Skeletal muscle tissue (tissue), 4 donors: ENCODE measurements around the gene TAF4. TPM values are rescaled to one million over a fixed set of nuclear protein-coding genes. Genes with fewer than 3 reads are reported as not detected.

ENCODE experiments used
- H3K27ac ChIP-seq: one replicate; pipeline ENCODE4 v1.7.0; 2013; ENCODE audit warnings: mild to moderate bottlenecking, low read depth, low read length, inconsistent platforms
- H3K27me3 ChIP-seq, 3 donors: one replicate each; pipeline ENCODE4 v1.7.0; 2013; ENCODE audit warnings: low read length in 3 of 3; ENCODE audit not compliant: control insufficient read depth in 3 of 3, insufficient read depth in 3 of 3
- H3K36me3 ChIP-seq, 3 donors: one replicate each; pipeline ENCODE4 v1.7.0; 2013; ENCODE audit warnings: low read length in 3 of 3; ENCODE audit not compliant: control insufficient read depth in 3 of 3, insufficient read depth in 3 of 3
- H3K4me1 ChIP-seq, 3 donors: one replicate each; pipeline ENCODE4 v1.7.0; 2013; ENCODE audit warnings: low read length in 3 of 3, mild to moderate bottlenecking in 3 of 3; ENCODE audit not compliant: control insufficient read depth in 3 of 3, insufficient read depth in 3 of 3
- H3K4me3 ChIP-seq, 3 donors: one replicate each; pipeline ENCODE4 v1.7.0; 2013; ENCODE audit warnings: low read length in 3 of 3
- H3K9ac ChIP-seq, 3 donors: one replicate each; pipeline ENCODE4 v1.7.0; 2013; ENCODE audit warnings: low read length in 3 of 3, mild to moderate bottlenecking in 3 of 3, moderate library complexity in 2 of 3, low read depth in 1 of 3
- H3K9me3 ChIP-seq, 3 donors: one replicate each; pipeline ENCODE4 v1.7.0; 2013; ENCODE audit warnings: low read length in 3 of 3; ENCODE audit not compliant: control insufficient read depth in 3 of 3
- total RNA-seq: library from RNA; depleted of rRNA; stranded (reverse); fragments of >200 nt; gene quantifications from one replicate; pipeline ENCODE4 v1.2.3, GENCODE V29; 2014
- donor health status: Osteomylitis.

TAF4 gene
- total RNA-seq, 1 donor from 2014 or later: 4.2 TPM

DNA sequence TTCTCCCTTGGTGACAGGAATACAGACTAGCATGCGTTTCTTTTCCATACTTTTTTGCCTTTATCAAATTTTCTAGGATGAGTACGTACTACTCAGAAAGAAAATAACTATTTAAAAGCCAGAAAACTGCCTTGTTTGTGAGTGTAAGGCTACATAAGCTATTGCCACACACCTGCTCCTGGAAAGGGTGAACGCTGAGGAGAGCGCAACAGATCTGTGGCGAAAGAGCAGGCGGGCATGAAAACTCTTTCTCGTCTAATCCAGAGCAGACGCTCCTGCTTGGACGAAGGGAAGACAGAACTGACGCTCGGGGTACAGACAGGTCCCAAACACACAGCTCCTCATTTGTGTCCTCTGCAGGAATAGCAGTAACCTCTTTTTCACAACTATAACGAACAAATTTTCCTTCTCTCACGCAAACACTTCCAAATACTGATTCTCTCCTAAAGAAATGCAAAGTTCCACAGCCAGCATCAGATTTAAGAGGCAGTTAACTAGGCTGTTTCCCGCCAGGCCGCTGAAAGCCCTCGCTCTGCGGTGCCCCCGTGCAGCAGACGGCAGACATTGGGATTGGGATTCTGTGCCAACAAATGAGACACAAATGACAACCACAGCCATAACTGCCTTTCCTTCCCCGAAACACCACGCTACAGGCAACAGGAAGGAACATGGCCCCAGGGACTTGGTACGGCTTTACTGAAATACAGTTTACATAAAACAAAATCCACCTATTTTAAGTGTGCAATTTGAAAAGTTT, 20.0 kb downstream of the TAF4 start:
- no peaks in the 10 kb centered on the region for H3K9me3 ChIP-seq
- no peak overlapping the region for H3K4me3 ChIP-seq
- H3K9ac ChIP-seq: no peak overlapping the region
- H3K27ac ChIP-seq: no peak overlapping the region
- H3K4me1 ChIP-seq: peaks cover 0 to 28% (median 10%) of the 10 kb centered on the region in 3 donors
- no peaks in the 10 kb centered on the region for H3K27me3 ChIP-seq
- peaks cover 0 to 2% (median 0%) of the 10 kb centered on the region in 3 donors for H3K36me3 ChIP-seq

DNA sequence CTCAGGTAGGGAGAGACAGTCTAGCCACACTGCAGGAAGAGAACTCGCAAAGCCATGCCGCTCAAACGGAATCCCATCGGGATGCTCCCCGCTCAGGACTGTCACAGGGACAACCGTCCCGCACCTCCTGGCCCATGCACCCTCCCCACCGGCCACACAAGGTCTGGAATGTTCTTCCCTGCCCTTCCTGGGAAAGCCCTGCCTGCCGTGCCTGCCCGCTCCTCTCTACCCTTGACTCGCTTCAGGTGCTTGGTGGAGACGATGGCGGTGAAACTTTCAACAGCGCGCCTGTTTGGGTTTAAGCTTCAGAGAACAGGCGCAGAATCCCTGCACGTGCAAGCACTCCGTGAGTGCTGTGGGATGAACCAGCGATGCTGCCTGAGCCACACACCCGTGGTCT, 20.6 kb downstream of the TAF4 start:
- H3K27ac ChIP-seq: no peak overlapping the region
- peaks cover 0 to 28% (median 9%) of the 10 kb centered on the region in 3 donors for H3K4me1 ChIP-seq
- H3K27me3 ChIP-seq: no peaks in the 10 kb centered on the region
- H3K9ac ChIP-seq: no peak overlapping the region
- no peaks in the 10 kb centered on the region for H3K9me3 ChIP-seq
- H3K36me3 ChIP-seq: peaks cover 0 to 2% (median 0%) of the 10 kb centered on the region in 3 donors
- H3K4me3 ChIP-seq: no peak overlapping the region

DNA sequence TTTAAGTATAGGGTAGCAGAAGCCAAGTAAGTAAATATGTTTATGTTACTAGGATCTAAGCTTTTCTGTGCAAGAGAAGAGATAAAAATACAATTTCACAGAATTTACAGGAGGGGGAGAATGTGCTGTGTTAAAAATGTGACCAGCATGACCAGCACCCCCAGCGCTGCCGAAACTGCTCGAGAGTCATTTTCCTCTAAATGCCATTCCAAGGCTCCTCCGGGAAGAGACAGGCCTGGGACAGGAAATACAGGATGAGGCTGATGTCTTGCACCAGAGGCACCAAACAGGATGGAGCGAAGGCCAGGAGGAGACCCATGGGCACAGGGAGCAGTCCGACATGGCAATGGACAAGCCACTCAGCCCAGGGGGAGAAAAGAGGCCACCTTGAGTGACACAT, 21.1 kb downstream of the TAF4 start:
- Histone ChIP-seq H3K4me1 (peaks cover 0 to 28% (median 9%) of the 10 kb centered on the region in 3 donors), H3K27ac (no peak overlapping the region), H3K4me3 (no peak overlapping the region), H3K36me3 (peaks cover 0 to 2% (median 0%) of the 10 kb centered on the region in 3 donors), H3K9me3 (no peaks in the 10 kb centered on the region), H3K9ac (no peak overlapping the region), H3K27me3 (no peaks in the 10 kb centered on the region)

DNA sequence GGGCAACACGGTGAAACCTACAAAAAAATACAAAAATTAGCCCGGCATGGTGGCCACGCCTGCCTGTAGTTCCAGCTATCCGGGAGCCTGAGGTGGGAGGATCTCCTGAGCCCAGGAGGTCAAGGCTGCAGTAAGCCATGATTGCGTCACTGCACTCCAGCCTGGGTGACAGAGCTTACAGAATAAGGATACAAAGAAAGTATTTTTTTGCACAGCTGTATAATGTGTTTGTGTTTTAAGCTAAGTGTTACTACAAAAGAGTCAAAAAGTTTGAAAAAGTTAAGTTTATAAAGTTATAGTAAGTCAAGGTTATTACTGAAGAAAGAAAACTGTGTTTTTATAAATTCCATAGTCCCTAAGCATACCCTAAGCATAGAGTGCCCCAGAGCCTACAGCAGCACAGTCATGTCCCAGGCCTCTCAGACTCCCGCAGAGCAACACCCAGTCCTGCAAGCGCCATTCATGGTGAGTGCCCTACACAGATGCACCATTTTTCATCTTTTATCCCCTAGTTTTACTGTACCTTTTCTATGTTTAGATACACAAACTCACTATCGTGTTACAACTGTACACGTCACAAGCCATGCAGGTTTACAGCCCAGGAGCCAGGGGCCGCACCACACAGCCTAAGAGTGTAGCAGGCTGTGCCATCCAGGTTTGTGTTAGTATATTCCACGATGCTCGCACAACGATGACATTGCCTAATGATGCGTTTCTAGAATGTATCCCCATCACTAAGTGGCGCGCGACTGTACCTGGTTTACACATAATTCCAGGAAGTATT, 22.4 kb downstream of the TAF4 start:
- H3K4me1 ChIP-seq: peaks cover 0 to 22% (median 9%) of the 10 kb centered on the region in 3 donors
- no peaks in the 10 kb centered on the region for H3K27me3 ChIP-seq
- no peak overlapping the region for H3K27ac ChIP-seq
- peaks cover 0 to 2% (median 0%) of the 10 kb centered on the region in 3 donors for H3K36me3 ChIP-seq
- H3K4me3 ChIP-seq: no peak overlapping the region
- H3K9ac ChIP-seq: no peak overlapping the region
- H3K9me3 ChIP-seq: no peaks in the 10 kb centered on the region

DNA sequence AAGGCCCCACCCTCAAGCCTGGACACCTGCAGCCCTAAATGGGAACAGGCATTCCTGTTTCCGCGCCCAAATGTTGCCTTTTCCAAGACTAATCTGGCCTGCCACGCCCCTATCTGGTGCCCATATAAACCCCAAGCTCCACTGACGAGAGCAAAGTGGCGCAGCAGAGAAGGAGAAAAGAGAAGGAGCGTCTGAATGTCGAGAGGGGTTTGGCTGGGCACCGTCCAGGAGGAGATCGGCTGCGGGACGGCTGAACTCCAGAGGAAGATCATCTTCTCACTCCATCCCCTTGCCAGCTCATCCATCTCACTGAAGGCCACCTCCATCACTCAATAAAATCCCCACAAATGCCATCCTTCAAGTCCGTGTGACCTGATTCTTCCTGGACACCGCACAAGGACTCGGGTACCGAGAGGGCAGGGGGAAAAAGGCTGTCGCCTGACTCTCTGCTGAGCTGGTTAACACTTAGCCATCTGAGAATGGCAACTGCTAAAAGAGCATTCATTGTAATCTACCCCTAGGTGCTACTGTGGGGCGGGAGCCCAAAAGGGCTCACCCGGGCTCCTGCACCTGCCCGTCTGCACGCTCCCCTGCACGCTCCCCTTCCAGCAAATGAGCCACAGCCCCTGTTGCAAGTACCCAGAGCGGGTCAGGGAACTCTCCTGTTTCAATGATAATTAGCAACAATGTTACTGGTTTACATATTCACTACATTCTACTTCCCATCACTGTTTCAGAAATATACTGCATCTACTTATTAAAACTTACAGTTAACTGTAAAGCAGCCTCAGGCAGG, 23.5 kb downstream of the TAF4 start:
- H3K4me3 ChIP-seq: no peak overlapping the region
- H3K27ac ChIP-seq: no peak overlapping the region
- H3K9ac ChIP-seq: no peak overlapping the region
- H3K36me3 ChIP-seq: peaks cover 0 to 2% (median 0%) of the 10 kb centered on the region in 3 donors
- peaks cover 0 to 12% (median 9%) of the 10 kb centered on the region in 3 donors for H3K4me1 ChIP-seq
- no peaks in the 10 kb centered on the region for H3K27me3 ChIP-seq
- H3K9me3 ChIP-seq: no peaks in the 10 kb centered on the region

DNA sequence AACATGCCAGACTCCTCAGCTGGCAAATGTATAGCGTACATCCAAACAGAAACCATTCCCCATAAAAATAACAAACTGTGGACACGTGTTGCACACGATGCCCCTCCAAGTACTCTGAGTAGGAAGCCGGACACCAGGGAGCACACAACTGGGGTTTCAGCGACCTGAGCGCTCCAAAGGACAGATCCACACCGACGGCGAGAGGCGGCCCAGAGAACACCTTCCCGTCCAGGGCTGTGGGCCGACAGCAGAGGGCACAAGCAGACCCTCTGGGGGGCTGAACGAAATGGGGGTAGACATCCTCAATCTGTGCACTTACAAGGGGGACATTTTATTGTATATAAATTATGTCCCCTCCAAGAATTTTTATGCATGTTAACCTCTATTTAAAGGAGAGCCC, 24.7 kb downstream of the TAF4 start:
- Histone ChIP-seq H3K27ac (no peak overlapping the region), H3K9ac (no peak overlapping the region), H3K36me3 (peaks cover 0 to 2% (median 0%) of the 10 kb centered on the region in 3 donors), H3K9me3 (no peaks in the 10 kb centered on the region), H3K27me3 (no peaks in the 10 kb centered on the region), H3K4me1 (peaks cover 0 to 12% (median 9%) of the 10 kb centered on the region in 3 donors), H3K4me3 (no peak overlapping the region)

DNA sequence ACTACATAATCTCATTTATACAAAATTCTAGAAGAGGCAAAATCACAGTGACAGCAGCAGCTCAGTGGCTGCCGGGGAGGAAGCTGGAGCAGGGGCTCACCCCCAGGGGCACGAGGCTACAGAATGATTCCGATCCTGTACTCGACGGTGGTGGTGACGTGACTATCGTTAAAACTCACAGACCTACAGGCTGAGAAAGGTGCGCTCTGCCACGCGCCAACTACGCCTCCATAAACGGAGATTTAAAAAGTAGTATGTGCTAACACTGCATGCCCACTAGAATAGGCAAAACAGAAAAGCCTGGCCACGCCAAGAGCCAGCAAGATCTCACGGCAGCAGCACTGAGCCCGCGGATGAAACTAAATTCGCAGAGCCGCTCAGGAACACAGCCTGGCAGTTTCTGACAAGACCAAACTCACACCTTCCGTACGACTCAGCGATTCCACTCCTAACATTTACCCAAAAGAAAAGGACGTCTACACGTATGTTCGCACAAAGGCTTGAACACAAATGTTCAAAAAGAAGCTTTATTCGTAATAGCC, 25.2 kb downstream of the TAF4 start:
- H3K27ac ChIP-seq: no peak overlapping the region
- no peaks in the 10 kb centered on the region for H3K9me3 ChIP-seq
- H3K4me3 ChIP-seq: no peak overlapping the region
- H3K9ac ChIP-seq: no peak overlapping the region
- peaks cover 0 to 12% (median 9%) of the 10 kb centered on the region in 3 donors for H3K4me1 ChIP-seq
- H3K27me3 ChIP-seq: no peaks in the 10 kb centered on the region
- H3K36me3 ChIP-seq: peaks cover 0 to 2% (median 0%) of the 10 kb centered on the region in 3 donors

DNA sequence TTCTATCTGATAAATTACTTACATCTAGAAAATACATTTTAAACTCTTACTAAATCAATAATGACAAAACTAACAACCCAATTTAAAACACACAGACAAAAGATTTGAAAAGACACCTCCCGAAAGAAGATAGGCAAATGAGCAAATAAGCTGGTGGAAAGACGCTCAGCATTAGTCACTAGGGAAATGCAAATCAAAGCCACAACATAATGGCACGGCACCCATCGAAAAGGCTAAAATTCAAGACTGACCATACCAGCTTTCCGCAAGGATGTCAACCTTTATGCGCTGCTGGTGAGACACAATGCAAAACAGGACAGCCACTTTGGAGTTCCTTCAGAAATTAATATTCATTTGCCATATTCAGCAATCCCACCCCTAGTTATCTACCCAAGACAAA, 25.9 kb downstream of the TAF4 start:
- no peak overlapping the region for H3K9ac ChIP-seq

DNA sequence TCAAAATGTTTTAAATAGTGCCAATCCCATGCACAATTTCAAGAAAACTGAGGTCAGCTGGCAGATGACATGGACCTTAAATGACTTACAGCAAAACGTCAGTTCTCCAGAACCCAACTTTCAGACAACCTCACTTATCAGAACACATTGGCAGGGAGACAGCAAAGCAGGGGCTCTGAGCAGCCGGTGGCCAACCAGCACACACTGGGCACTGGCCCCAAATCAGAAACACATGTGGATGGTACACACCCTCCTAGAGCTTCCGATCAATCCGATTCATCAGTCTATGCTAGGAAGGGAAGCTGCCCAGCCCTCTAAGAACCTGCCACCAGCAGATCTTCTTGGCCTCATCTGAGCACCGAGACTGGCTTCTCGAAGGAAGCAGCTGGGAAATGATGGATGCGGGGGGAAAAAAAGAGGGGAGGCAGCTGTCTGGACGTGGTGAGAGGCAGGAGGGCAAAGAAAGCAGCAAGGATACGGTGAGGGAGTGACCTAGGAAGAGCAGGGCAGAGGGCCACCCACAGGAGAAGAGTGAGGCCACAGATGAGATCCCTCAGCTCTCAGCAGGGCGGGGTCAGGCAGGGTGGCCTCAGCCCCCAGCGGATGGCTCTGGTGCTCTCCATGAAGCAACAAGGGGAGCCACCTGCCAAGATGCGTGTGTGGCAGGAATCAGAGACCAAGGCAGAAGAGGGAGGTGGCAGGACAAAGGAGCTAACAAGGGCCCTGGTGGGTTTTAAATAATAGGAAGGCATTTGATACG, 32.9 kb downstream of the TAF4 start:
- Histone ChIP-seq H3K27ac (no peak overlapping the region), H3K4me1 (peaks cover 12 to 26% (median 19%) of the 10 kb centered on the region in 3 donors), H3K9me3 (no peaks in the 10 kb centered on the region), H3K4me3 (no peak overlapping the region), H3K36me3 (no peaks in the 10 kb centered on the region), H3K27me3 (no peaks in the 10 kb centered on the region), H3K9ac (no peak overlapping the region)

More for the DNA sequence above, 25.9 kb downstream of the TAF4 start:
- no peaks in the 10 kb centered on the region for H3K27me3 ChIP-seq
- peaks cover 0 to 8% (median 7%) of the 10 kb centered on the region in 3 donors for H3K4me1 ChIP-seq
- no peak overlapping the region for H3K4me3 ChIP-seq
- no peak overlapping the region for H3K27ac ChIP-seq
- no peaks in the 10 kb centered on the region for H3K9me3 ChIP-seq
- peaks cover 0 to 2% (median 0%) of the 10 kb centered on the region in 3 donors for H3K36me3 ChIP-seq
